ENCODE measurements around the gene CYP19A1. TPM values are rescaled to one million over a fixed set of nuclear protein-coding genes. Genes with fewer than 3 reads are reported as not detected.
A peak's percentile ranks its signal among the peaks of the same experiment; 100 is the strongest.

CYP19A1 gene
- total and polyA plus RNA-seq, 2 experiments from 2014 or later: 0.76 to 1.2 TPM

DNA sequence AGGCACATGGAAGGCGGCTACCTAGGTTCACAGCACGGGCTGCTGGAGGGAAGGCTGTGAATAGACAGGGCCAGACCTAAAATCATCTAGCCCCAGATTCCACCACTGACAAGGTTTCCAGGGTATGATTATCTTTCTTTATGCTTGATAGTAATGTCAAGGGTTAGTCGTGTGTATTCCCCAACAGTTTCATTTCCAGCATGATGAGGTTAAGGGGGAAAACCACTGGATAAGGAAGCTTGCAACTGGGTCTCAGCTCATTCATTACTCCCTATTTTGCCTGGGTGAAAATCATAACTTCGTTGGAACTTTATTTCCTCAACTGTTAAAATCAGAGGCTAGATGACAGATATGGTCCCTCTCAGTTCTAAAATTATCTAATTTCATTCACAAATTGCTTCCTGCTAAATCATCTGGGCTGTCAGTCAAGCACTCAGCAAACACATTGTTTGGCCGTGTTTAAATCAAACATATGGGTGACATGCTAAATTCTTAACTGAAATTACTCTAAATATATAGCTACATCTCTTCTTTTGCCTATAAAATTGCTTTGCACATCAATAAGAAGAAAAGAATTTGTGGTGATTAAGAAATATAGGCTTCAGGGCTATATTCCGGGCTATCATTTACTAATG is 111.7 kb downstream of the CYP19A1 start:
- no peak for DNase-seq
- H4K20me1 ChIP-seq (ENCODE audit: insufficient read depth): no peaks in the 10 kb centered on the region
- peaks cover 44% of the 10 kb centered on the region for H3K4me1 ChIP-seq (ENCODE audit: insufficient read depth)
- H3K9me3 ChIP-seq (ENCODE audit: low read depth): no peaks in the 10 kb centered on the region
- no peaks in the 10 kb centered on the region for H3K9me2 ChIP-seq (ENCODE audit: insufficient read depth)
- H3K4me2 ChIP-seq (ENCODE audit: unreplicated experiment): no peak overlapping the region
- in situ Hi-C loops (cut with MboI): no loop called here
- no peaks in the 10 kb centered on the region for H3K36me3 ChIP-seq (ENCODE audit: low read depth)
- H3K27ac ChIP-seq: no peak overlapping the region
- no peaks in the 10 kb centered on the region for H3K79me2 ChIP-seq (ENCODE audit: insufficient read depth)
- H3F3A ChIP-seq (ENCODE audit: insufficient read depth): peaks cover 47% of the 10 kb centered on the region
- TF ChIP-seq EZH2phosphoT487 (IDR thresholded peaks at IDR 0.05; ENCODE audit: insufficient read depth, low read depth): no peak
- no peak for TF ChIP-seq EZH2 (IDR thresholded peaks at IDR 0.05; ENCODE audit: insufficient read depth, poor library complexity, severe bottlenecking)
- no peaks in the 10 kb centered on the region for H3K27me3 ChIP-seq (replicated peaks; ENCODE audit: insufficient read depth)
- no peak overlapping the region for H2AFZ ChIP-seq
- no peak overlapping the region for H3K9ac ChIP-seq
- WGBS, 2 experiments (ENCODE audit: low coverage in 1 of 2, low lambda C conversion rate in 2 of 2, missing lambda C conversion rate in 2 of 2): 75% methylated on average over 6 of the region's 6 CpGs
- H3K4me3 ChIP-seq: no peak overlapping the region

DNA sequence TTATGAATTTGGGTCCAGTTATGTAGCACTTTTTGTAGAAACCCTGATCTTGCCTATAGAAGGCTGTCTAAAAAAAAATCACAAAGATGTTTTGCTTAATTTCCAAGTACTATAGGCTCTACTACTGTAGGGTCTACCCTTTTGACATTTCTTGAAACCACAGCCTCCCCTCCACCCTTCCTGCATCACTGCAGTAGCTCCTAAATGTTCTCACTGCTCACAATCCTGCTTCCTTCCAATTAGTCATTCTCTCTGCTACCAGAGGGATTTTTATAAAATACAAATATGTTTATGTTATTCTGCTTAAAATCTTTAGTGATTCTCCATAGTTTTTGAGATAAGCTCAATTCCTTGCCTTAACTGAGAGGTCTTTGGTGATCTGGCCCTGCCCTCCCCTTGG is 114.0 kb downstream of the CYP19A1 start:
- Histone ChIP-seq H3K4me2 (ENCODE audit: unreplicated experiment) (peak overlapping the region; percentile 75), H3K4me1 (ENCODE audit: insufficient read depth) (peaks cover 44% of the 10 kb centered on the region), H3K27ac (peak overlapping the region; percentile 85), H3K36me3 (ENCODE audit: low read depth) (no peaks in the 10 kb centered on the region), H3K79me2 (ENCODE audit: insufficient read depth) (no peaks in the 10 kb centered on the region), H4K20me1 (ENCODE audit: insufficient read depth) (no peaks in the 10 kb centered on the region), H3K27me3 (replicated peaks; ENCODE audit: insufficient read depth) (no peaks in the 10 kb centered on the region), H3K9me3 (ENCODE audit: low read depth) (no peaks in the 10 kb centered on the region), H3K9me2 (ENCODE audit: insufficient read depth) (no peaks in the 10 kb centered on the region), H2AFZ (0 out of 2 replicates have a peak overlapping the region, but pooled peaks have one; percentile 29), H3F3A (ENCODE audit: insufficient read depth) (peaks cover 47% of the 10 kb centered on the region), H3K9ac (peak overlapping the region; percentile 58), H3K4me3 (peak overlapping the region; percentile 38)
- TF ChIP-seq EZH2phosphoT487 (IDR thresholded peaks at IDR 0.05; ENCODE audit: insufficient read depth, low read depth) (no peak), EZH2 (IDR thresholded peaks at IDR 0.05; ENCODE audit: insufficient read depth, poor library complexity, severe bottlenecking) (no peak)
- in situ Hi-C loops (cut with MboI): no loop called here
- DNase-seq: peak; percentile 53

DNA sequence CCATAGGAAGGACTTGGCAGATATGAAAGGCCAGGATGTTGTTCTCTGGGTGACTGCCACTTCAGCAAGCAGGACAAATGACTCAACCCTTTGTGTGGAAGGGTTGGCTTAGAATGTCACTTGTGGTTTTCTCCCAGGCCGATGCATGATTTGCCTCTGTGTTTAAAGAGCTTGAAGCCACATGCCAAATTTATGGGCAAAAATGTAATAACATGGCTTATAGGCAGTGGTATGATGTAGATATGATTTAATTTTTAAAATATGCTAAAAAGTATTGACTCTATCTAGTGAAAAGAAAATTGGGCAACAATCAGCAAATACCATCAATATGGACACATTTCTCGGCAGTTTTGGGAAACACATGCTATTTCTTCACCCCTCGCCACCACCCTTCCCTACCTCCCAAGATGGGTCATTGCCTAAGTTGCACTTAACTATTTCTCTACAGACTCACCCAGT is 114.6 kb downstream of the CYP19A1 start:
- peak overlapping the region; percentile 35; the same call in 1 of the 2 replicates for H2AFZ ChIP-seq
- in situ Hi-C loops (cut with MboI): no loop called here
- peaks cover 46% of the 10 kb centered on the region for H3F3A ChIP-seq (ENCODE audit: insufficient read depth)
- DNase-seq: peak; percentile 96
- no peaks in the 10 kb centered on the region for H3K79me2 ChIP-seq (ENCODE audit: insufficient read depth)
- peak overlapping the region; percentile 75 for H3K4me2 ChIP-seq (ENCODE audit: unreplicated experiment)
- H4K20me1 ChIP-seq (ENCODE audit: insufficient read depth): no peaks in the 10 kb centered on the region
- H3K9ac ChIP-seq: peak overlapping the region; percentile 58
- peak overlapping the region; percentile 85 for H3K27ac ChIP-seq
- H3K36me3 ChIP-seq (ENCODE audit: low read depth): no peaks in the 10 kb centered on the region
- no peak for TF ChIP-seq EZH2phosphoT487 (IDR thresholded peaks at IDR 0.05; ENCODE audit: insufficient read depth, low read depth)
- no peak for TF ChIP-seq EZH2 (IDR thresholded peaks at IDR 0.05; ENCODE audit: insufficient read depth, poor library complexity, severe bottlenecking)
- H3K4me1 ChIP-seq (ENCODE audit: insufficient read depth): peaks cover 39% of the 10 kb centered on the region
- peak overlapping the region; percentile 38 for H3K4me3 ChIP-seq
- 0% methylated on average over 3 of the region's 3 CpGs for WGBS, 2 experiments (ENCODE audit: low coverage in 1 of 2, low lambda C conversion rate in 2 of 2, missing lambda C conversion rate in 2 of 2)
- H3K9me3 ChIP-seq (ENCODE audit: low read depth): no peaks in the 10 kb centered on the region
- no peaks in the 10 kb centered on the region for H3K9me2 ChIP-seq (ENCODE audit: insufficient read depth)
- H3K27me3 ChIP-seq (replicated peaks; ENCODE audit: insufficient read depth): no peaks in the 10 kb centered on the region

- no peaks in the 10 kb centered on the region for H3K36me3 ChIP-seq (ENCODE audit: low read depth)
- H3K4me3 ChIP-seq: no peak overlapping the region
- in situ Hi-C loops (cut with MboI): no loop called here
- H3K9me2 ChIP-seq (ENCODE audit: insufficient read depth): no peaks in the 10 kb centered on the region
- no peak for DNase-seq
- WGBS, 2 experiments (ENCODE audit: low coverage in 1 of 2, low lambda C conversion rate in 2 of 2, missing lambda C conversion rate in 2 of 2): 44 to 60% methylated on average over 3 of the region's 3 CpGs
- H3K4me2 ChIP-seq (ENCODE audit: unreplicated experiment): no peak overlapping the region
- peaks cover 7% of the 10 kb centered on the region for H3K4me1 ChIP-seq (ENCODE audit: insufficient read depth)
- H3K9me3 ChIP-seq (ENCODE audit: low read depth): no peaks in the 10 kb centered on the region
- no peak for TF ChIP-seq EZH2 (IDR thresholded peaks at IDR 0.05; ENCODE audit: insufficient read depth, poor library complexity, severe bottlenecking)
- TF ChIP-seq EZH2phosphoT487 (IDR thresholded peaks at IDR 0.05; ENCODE audit: insufficient read depth, low read depth): no peak
- H3F3A ChIP-seq (ENCODE audit: insufficient read depth): peaks cover 12% of the 10 kb centered on the region
- no peaks in the 10 kb centered on the region for H4K20me1 ChIP-seq (ENCODE audit: insufficient read depth)
- H2AFZ ChIP-seq: peak overlapping the region; percentile 58
- no peak overlapping the region for H3K9ac ChIP-seq
- H3K27ac ChIP-seq: no peak overlapping the region
- H3K27me3 ChIP-seq (replicated peaks; ENCODE audit: insufficient read depth): no peaks in the 10 kb centered on the region
- H3K79me2 ChIP-seq (ENCODE audit: insufficient read depth): no peaks in the 10 kb centered on the region
These were observed 120.0 kb downstream of the CYP19A1 start for GRCh38 chr15:51218299-51218938.

Measured in GM23248 (cell line).